Panc1 (cell line): Measurements from ENCODE around the gene NPPB. TPM values are rescaled to one million over a fixed set of nuclear protein-coding genes. Genes with fewer than 3 reads are reported as not detected.

Experiments
- ATAC-seq: fragments of 200-7000 bp; cut with Tn5 transposase; 2 replicates; pipeline ENCODE4 v1.9.1; 2020; ENCODE audit warnings: mild to moderate bottlenecking, moderate library complexity
- BruUV-seq: library from RNA; stranded (reverse); fragments of 400-500 nt; replicated peaks from 2 replicates; lab custom pipeline; 2021; lab: Mats Ljungman, UMichigan
- CTCF ChIA-PET: fragments of 300-600 bp; sonication (Branson Sonifier 250); formaldehyde crosslinking; loops from one replicate; lab custom pipeline; 2022; ENCODE audit warnings: antibody characterized with exemption; lab: Charles Lee
- POLR2A ChIA-PET: fragments of 300-600 bp; sonication (Branson Sonifier 250); formaldehyde crosslinking; loops from one replicate; lab custom pipeline; 2022; ENCODE audit warnings: antibody characterized with exemption; lab: Charles Lee
- DNase-seq: peaks from one replicate; pipeline ENCODE4 v3.0.0-alpha.2; 2010; ENCODE audit warnings: low read depth, low spot score
- H3K27ac ChIP-seq: 2 replicates; pipeline ENCODE4 v1.5.1; 2011; ENCODE audit warnings: mild to moderate bottlenecking, low read length, inconsistent platforms
- H3K27me3 ChIP-seq: fragments of 200-500 bp; sonication (Bioruptor generic); 2 replicates; pipeline ENCODE4 v1.6.0; 2014; ENCODE audit warnings: low read length, inconsistent platforms; ENCODE audit not compliant: control insufficient read depth, insufficient read depth
- H3K36me3 ChIP-seq: fragments of 200-500 bp; sonication (Bioruptor generic); 2 replicates; pipeline ENCODE4 v1.5.1; 2014; ENCODE audit warnings: inconsistent platforms, mild to moderate bottlenecking, low read length, moderate library complexity; ENCODE audit not compliant: control insufficient read depth, insufficient read depth
- H3K4me1 ChIP-seq: 2 replicates; pipeline ENCODE4 v1.5.1; 2011; ENCODE audit warnings: inconsistent platforms, mild to moderate bottlenecking, low read length, moderate library complexity; ENCODE audit not compliant: control insufficient read depth, insufficient read depth
- H3K4me3 ChIP-seq, 2 experiments: 2 replicates each; pipeline ENCODE4 v1.5.1; 2011 to 2012; ENCODE audit warnings: low read depth in 2 of 2, low read length in 2 of 2, mild to moderate bottlenecking in 2 of 2, inconsistent platforms in 1 of 2, moderate library complexity in 1 of 2
- H3K9me3 ChIP-seq: fragments of 200-500 bp; sonication (Bioruptor generic); 2 replicates; pipeline ENCODE4 v1.5.1; 2014; ENCODE audit warnings: low read depth, mild to moderate bottlenecking, inconsistent platforms, low read length, moderate library complexity; ENCODE audit not compliant: control insufficient read depth, insufficient read depth
- POLR2AphosphoS5 ChIP-seq: IDR thresholded peaks from 2 replicates; pipeline ENCODE4 v1.6.1; 2012; ENCODE audit warnings: mild to moderate bottlenecking, low read depth, low read length, moderate library complexity
- SIN3A ChIP-seq: IDR thresholded peaks from 2 replicates; pipeline ENCODE4 v1.6.1; 2012; ENCODE audit warnings: low read depth, mild to moderate bottlenecking, low read length, moderate library complexity, borderline replicate concordance; ENCODE audit not compliant: insufficient read depth
- TCF7L2 ChIP-seq: IDR thresholded peaks from 2 replicates; pipeline ENCODE4 v1.6.1; 2011; ENCODE audit warnings: mild to moderate bottlenecking, low read depth, low read length, inconsistent platforms
- in situ Hi-C: cut with HindIII; loops from 2 replicates; pipeline ENCODE4 v1.10.0; 2016; ENCODE audit warnings: low sequenced_read_pairs, low pct_unique_long_range_greater_than_20kb
- intact Hi-C: fragments of 100-400 bp; cut with micrococcal nuclease; formaldehyde crosslinking; loops from one replicate; pipeline ENCODE4 v1.10.0; 2022; ENCODE audit not compliant: unreplicated experiment
- total RNA-seq: library from RNA; stranded (reverse); gene quantifications from one replicate; pipeline ENCODE4 v1.2.1, GENCODE V29; 2021; ENCODE audit not compliant: unreplicated experiment
- TF ChIP-seq, protein P1 (sequence below): fragments of 450-650 bp; IDR thresholded peaks from 2 replicates; pipeline ENCODE4 v1.5.1; 2017; ENCODE audit warnings: mild to moderate bottlenecking
- TF ChIP-seq, protein P2 (sequence below), 2 experiments: IDR thresholded peaks; 2 replicates each; pipeline ENCODE4 v1.6.1; 2011 to 2012; ENCODE audit warnings: low read depth in 2 of 2, control low read depth in 1 of 2, low read length in 1 of 2, mild to moderate bottlenecking in 1 of 2, moderate library complexity in 1 of 2; ENCODE audit not compliant: insufficient read depth in 1 of 2

NPPB gene
- total RNA-seq, 1 experiment from 2014 or later: not detected

DNA sequence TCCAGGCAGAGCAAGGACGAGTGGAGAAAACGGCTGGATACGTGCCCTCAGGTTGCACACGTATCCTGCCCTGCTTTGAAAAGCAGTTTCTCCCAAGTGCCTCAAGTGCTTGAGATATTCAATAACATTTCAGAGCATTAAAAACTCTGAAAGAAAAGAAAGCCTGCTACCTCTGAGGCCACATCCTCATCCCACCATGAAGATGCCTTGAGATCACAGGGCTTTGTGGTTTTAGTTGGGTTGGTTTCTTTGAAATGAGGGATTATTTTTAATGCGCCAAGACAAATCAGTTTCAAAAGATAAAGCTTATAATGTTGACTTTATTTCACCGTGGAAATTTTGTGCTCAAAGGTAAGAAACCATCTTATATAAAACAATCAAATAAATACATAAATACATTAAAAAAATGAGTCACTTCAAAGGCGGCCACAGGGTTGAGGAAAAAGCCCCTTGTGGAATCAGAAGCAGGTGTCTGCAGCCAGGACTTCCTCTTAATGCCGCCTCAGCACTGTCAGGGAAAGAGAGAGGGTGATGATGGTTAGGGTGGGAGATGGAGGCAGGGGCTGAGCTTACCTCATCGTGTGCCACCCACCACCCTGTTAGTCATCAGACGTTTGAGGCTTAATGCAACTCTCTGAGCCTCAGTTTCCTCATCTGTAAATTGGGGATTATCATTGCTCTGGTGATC, 1.4 kb downstream of the NPPB start:
- TF ChIP-seq, protein P1, sequence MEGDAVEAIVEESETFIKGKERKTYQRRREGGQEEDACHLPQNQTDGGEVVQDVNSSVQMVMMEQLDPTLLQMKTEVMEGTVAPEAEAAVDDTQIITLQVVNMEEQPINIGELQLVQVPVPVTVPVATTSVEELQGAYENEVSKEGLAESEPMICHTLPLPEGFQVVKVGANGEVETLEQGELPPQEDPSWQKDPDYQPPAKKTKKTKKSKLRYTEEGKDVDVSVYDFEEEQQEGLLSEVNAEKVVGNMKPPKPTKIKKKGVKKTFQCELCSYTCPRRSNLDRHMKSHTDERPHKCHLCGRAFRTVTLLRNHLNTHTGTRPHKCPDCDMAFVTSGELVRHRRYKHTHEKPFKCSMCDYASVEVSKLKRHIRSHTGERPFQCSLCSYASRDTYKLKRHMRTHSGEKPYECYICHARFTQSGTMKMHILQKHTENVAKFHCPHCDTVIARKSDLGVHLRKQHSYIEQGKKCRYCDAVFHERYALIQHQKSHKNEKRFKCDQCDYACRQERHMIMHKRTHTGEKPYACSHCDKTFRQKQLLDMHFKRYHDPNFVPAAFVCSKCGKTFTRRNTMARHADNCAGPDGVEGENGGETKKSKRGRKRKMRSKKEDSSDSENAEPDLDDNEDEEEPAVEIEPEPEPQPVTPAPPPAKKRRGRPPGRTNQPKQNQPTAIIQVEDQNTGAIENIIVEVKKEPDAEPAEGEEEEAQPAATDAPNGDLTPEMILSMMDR: no peak
- TF ChIP-seq SIN3A (no peak), TCF7L2 (no peak), POLR2AphosphoS5 (no peak)
- TF ChIP-seq, protein P2, sequence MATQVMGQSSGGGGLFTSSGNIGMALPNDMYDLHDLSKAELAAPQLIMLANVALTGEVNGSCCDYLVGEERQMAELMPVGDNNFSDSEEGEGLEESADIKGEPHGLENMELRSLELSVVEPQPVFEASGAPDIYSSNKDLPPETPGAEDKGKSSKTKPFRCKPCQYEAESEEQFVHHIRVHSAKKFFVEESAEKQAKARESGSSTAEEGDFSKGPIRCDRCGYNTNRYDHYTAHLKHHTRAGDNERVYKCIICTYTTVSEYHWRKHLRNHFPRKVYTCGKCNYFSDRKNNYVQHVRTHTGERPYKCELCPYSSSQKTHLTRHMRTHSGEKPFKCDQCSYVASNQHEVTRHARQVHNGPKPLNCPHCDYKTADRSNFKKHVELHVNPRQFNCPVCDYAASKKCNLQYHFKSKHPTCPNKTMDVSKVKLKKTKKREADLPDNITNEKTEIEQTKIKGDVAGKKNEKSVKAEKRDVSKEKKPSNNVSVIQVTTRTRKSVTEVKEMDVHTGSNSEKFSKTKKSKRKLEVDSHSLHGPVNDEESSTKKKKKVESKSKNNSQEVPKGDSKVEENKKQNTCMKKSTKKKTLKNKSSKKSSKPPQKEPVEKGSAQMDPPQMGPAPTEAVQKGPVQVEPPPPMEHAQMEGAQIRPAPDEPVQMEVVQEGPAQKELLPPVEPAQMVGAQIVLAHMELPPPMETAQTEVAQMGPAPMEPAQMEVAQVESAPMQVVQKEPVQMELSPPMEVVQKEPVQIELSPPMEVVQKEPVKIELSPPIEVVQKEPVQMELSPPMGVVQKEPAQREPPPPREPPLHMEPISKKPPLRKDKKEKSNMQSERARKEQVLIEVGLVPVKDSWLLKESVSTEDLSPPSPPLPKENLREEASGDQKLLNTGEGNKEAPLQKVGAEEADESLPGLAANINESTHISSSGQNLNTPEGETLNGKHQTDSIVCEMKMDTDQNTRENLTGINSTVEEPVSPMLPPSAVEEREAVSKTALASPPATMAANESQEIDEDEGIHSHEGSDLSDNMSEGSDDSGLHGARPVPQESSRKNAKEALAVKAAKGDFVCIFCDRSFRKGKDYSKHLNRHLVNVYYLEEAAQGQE (IDR thresholded peaks at IDR 0.05; ENCODE audit: insufficient read depth in 1 of 2, low read depth in 2 of 2, low read length in 1 of 2): no peak
- in situ Hi-C loops: no loop called here
- no TSS peak for BruUV-seq

GRCh38 chr1:11856698-11857097, 2.0 kb downstream of the NPPB start:
- no peak overlapping the region for H3K4me3 ChIP-seq
- no peaks in the 10 kb centered on the region for H3K9me3 ChIP-seq
- TF ChIP-seq, protein P1: no peak
- TF ChIP-seq, protein P2 (IDR thresholded peaks at IDR 0.05; ENCODE audit: insufficient read depth in 1 of 2, low read depth in 2 of 2, low read length in 1 of 2): no peak
- TF ChIP-seq POLR2AphosphoS5: no peak
- no peak for TF ChIP-seq TCF7L2
- H3K27ac ChIP-seq: no peak overlapping the region
- no peaks in the 10 kb centered on the region for H3K36me3 ChIP-seq
- DNase-seq (no peak), ATAC-seq (no peak)
- intact Hi-C loops: no loop called here
- BruUV-seq: no TSS peak
- in situ Hi-C loops: no loop called here
- ChIA-PET CTCF (no interaction called here), POLR2A (no interaction called here)
- H3K4me1 ChIP-seq: peaks cover 6% of the 10 kb centered on the region; the same call in 1 of the 2 replicates
- peaks cover 27% of the 10 kb centered on the region for H3K27me3 ChIP-seq

More for the DNA sequence above, 1.4 kb downstream of the NPPB start:
- Histone ChIP-seq H3K4me1 (peaks cover 6% of the 10 kb centered on the region; the same call in 1 of the 2 replicates), H3K9me3 (no peaks in the 10 kb centered on the region), H3K27ac (no peak overlapping the region), H3K4me3 (no peak overlapping the region), H3K36me3 (no peaks in the 10 kb centered on the region), H3K27me3 (peaks cover 34% of the 10 kb centered on the region)
- POLR2A ChIA-PET: no interaction called here
- intact Hi-C loops: no loop called here
- CTCF ChIA-PET: no interaction called here
- no peak for DNase-seq
- ATAC-seq: no peak
